K562 (cell line): ENCODE results near the gene SLC25A42. TPM values are rescaled to one million over a fixed set of nuclear protein-coding genes. Genes with fewer than 3 reads are reported as not detected.

Experiments
- BACH1 ChIP-seq: fragments of 200-800 bp; sonication (Bioruptor generic); IDR thresholded peaks from 2 replicates; pipeline ENCODE4 v1.6.1; 2016; ENCODE audit warnings: missing genetic modification characterization, missing compliant biosample characterization
- NRF1 ChIP-seq, 2 experiments: fragments of 450-650 bp; IDR thresholded peaks in 1 of 2; conservative IDR thresholded peaks in 1 of 2; 2 replicates each; pipeline ENCODE4 v1.6.1; 2014; ENCODE audit warnings: mild to moderate bottlenecking in 2 of 2
- SMAD1 ChIP-seq: fragments of 150-350 bp; IDR thresholded peaks from 2 replicates; pipeline ENCODE4 v1.6.1; 2014; ENCODE audit warnings: low read length, low read depth; ENCODE audit not compliant: partially characterized antibody
- SMARCA5 ChIP-seq: fragments of 450-650 bp; IDR thresholded peaks from 2 replicates; pipeline ENCODE4 v1.6.1; 2016
- SOX6 ChIP-seq: fragments of 450-650 bp; IDR thresholded peaks from 2 replicates; pipeline ENCODE4 v1.6.1; 2014; ENCODE audit warnings: mild to moderate bottlenecking
- TAF9B ChIP-seq: fragments of 450-650 bp; IDR thresholded peaks from 2 replicates; pipeline ENCODE4 v1.6.1; 2018; ENCODE audit warnings: mild to moderate bottlenecking; ENCODE audit not compliant: partially characterized antibody
- TEAD4 ChIP-seq, 2 experiments: sonication (generic) in 1 of 2; formaldehyde crosslinking in 1 of 2; IDR thresholded peaks; 2 replicates each; pipeline versions ENCODE4 v1.6.1 to v1.8.0; 2012 to 2022; ENCODE audit warnings: borderline replicate concordance in 1 of 2, inconsistent platforms in 1 of 2, low read length in 1 of 2, mild to moderate bottlenecking in 1 of 2, missing genetic modification reagents in 1 of 2
- XRCC5 ChIP-seq: fragments of 200-400 bp; formaldehyde crosslinking; IDR thresholded peaks from 2 replicates; pipeline ENCODE4 v1.6.1; 2017; ENCODE audit warnings: low read depth, mild to moderate bottlenecking, low read length
- ZC3H8 ChIP-seq: fragments of 450-650 bp; IDR thresholded peaks from 2 replicates; pipeline ENCODE4 v1.6.1; 2017
- ZNF12 ChIP-seq: sonication (generic); formaldehyde crosslinking; IDR thresholded peaks from 2 replicates; pipeline ENCODE4 v1.4.0; 2020; ENCODE audit warnings: mild to moderate bottlenecking, missing genetic modification reagents
- polyA plus RNA-seq, 8 experiments: library from polyadenylated mRNA; depleted of rRNA in 4 of 8; stranded (reverse) in 5 of 8; unstranded in 3 of 8; fragments of >200 nt; fragmentation: Nextera tagmentation in 2 of 8; fragmentation: Illumina TruSeq in 1 of 8; extraction: Ambion mirVana in 2 of 8; extraction: Trizol in 1 of 8; gene quantifications; 2 replicates each; pipeline versions ENCODE4 v1.2.1 to v1.2.3, GENCODE V29; 2011 to 2014; ENCODE audit warnings: inconsistent platforms in 1 of 8, missing spikeins in 1 of 8
- total RNA-seq, 7 experiments: library from RNA; depleted of rRNA in 6 of 7; stranded (reverse); fragments of >200 nt in 6 of 7; fragmentation: Illumina TruSeq in 2 of 7; extraction: Trizol in 2 of 7; gene quantifications; 2 replicates each; pipeline versions ENCODE4 v1.2.1 to v1.2.3, GENCODE V29; 2011 to 2021; ENCODE audit warnings: low replicate concordance in 1 of 7
- TF ChIP-seq, protein P1 (sequence below): fragments of 450-650 bp; IDR thresholded peaks from 2 replicates; pipeline ENCODE4 v1.6.1; 2016; ENCODE audit warnings: low read depth
- TF ChIP-seq, protein P2 (sequence below): sonication (generic); formaldehyde crosslinking; IDR thresholded peaks from 2 replicates; pipeline ENCODE4 v1.8.1; 2023; ENCODE audit warnings: missing genetic modification reagents, mild to moderate bottlenecking, borderline replicate concordance
- TF ChIP-seq, protein P3 (sequence below): fragments of 450-650 bp; formaldehyde crosslinking; IDR thresholded peaks from 2 replicates; pipeline ENCODE4 v1.4.0; 2022; ENCODE audit warnings: missing genetic modification characterization

The SLC25A42 gene
- total and polyA plus RNA-seq, 9 of the 15 experiments (the other 6 are each of a cell fraction or from before 2014, with no cell fraction given), result 0.59 to 32.2 (median 14.1) TPM

DNA sequence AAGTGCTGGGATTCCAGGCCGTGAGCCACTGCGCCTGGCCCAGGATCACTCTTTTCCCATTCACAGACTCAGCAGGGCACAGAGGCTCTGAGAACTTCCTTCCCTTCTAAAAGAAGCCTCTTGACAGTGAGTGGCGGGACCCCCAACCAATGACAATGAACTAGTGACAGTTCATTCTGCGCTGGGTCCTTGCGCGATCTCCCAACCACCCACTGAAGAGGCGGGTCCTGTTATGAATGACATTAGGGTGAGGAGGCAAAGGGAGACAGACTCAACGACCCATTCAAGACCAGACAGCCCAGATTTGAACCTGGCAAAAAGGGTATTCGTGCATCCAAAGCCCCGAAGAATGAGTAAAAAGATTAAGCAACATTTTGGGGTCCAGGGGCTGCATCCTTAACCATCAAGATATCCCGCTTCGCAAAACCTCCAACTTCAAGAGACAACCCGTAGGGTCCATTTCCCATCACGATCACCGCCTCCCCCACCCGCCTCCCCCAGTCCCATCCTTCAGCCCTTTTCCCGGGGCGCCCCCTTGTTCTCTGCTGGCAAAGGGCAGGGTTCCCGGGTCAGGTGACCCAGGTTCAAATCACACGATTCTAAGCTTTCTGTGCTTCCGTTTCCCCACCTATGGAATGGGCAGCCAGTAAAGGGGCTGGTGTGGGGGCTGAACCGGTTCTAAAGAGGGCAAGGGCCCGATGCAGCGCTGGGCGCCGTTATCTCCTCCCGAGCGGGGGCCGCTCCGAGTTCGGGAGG lies 31.2 kb upstream of the SLC25A42 start (continued):
- TF ChIP-seq, protein P1, sequence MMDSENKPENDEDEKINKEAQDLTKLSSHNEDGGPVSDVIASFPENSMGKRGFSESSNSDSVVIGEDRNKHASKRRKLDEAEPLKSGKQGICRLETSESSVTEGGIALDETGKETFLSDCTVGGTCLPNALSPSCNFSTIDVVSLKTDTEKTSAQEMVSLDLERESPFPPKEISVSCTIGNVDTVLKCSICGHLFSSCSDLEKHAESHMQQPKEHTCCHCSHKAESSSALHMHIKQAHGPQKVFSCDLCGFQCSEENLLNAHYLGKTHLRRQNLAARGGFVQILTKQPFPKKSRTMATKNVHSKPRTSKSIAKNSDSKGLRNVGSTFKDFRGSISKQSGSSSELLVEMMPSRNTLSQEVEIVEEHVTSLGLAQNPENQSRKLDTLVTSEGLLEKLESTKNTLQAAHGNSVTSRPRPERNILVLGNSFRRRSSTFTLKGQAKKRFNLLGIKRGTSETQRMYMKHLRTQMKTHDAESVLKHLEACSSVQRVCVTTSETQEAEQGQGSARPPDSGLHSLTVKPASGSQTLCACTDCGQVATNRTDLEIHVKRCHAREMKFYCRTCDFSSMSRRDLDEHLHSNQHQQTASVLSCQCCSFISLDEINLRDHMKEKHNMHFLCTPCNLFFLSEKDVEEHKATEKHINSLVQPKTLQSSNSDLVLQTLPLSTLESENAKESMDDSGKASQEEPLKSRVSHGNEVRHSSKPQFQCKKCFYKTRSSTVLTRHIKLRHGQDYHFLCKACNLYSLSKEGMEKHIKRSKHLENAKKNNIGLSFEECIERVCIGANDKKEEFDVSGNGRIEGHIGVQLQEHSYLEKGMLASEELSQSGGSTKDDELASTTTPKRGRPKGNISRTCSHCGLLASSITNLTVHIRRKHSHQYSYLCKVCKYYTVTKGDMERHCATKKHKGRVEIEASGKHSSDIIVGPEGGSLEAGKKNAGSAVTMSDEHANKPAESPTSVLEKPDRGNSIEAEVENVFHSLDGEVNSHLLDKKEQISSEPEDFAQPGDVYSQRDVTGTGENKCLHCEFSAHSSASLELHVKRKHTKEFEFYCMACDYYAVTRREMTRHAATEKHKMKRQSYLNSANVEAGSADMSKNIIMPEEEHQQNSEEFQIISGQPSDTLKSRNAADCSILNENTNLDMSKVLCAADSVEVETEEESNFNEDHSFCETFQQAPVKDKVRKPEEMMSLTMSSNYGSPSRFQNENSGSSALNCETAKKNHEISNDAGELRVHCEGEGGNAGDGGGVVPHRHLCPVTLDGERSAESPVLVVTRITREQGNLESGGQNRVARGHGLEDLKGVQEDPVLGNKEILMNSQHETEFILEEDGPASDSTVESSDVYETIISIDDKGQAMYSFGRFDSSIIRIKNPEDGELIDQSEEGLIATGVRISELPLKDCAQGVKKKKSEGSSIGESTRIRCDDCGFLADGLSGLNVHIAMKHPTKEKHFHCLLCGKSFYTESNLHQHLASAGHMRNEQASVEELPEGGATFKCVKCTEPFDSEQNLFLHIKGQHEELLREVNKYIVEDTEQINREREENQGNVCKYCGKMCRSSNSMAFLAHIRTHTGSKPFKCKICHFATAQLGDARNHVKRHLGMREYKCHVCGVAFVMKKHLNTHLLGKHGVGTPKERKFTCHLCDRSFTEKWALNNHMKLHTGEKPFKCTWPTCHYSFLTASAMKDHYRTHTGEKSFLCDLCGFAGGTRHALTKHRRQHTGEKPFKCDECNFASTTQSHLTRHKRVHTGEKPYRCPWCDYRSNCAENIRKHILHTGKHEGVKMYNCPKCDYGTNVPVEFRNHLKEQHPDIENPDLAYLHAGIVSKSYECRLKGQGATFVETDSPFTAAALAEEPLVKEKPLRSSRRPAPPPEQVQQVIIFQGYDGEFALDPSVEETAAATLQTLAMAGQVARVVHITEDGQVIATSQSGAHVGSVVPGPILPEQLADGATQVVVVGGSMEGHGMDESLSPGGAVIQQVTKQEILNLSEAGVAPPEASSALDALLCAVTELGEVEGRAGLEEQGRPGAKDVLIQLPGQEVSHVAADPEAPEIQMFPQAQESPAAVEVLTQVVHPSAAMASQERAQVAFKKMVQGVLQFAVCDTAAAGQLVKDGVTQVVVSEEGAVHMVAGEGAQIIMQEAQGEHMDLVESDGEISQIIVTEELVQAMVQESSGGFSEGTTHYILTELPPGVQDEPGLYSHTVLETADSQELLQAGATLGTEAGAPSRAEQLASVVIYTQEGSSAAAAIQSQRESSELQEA, result no peak
- no peak for TF ChIP-seq BACH1 (tag)
- TF ChIP-seq, protein P2, sequence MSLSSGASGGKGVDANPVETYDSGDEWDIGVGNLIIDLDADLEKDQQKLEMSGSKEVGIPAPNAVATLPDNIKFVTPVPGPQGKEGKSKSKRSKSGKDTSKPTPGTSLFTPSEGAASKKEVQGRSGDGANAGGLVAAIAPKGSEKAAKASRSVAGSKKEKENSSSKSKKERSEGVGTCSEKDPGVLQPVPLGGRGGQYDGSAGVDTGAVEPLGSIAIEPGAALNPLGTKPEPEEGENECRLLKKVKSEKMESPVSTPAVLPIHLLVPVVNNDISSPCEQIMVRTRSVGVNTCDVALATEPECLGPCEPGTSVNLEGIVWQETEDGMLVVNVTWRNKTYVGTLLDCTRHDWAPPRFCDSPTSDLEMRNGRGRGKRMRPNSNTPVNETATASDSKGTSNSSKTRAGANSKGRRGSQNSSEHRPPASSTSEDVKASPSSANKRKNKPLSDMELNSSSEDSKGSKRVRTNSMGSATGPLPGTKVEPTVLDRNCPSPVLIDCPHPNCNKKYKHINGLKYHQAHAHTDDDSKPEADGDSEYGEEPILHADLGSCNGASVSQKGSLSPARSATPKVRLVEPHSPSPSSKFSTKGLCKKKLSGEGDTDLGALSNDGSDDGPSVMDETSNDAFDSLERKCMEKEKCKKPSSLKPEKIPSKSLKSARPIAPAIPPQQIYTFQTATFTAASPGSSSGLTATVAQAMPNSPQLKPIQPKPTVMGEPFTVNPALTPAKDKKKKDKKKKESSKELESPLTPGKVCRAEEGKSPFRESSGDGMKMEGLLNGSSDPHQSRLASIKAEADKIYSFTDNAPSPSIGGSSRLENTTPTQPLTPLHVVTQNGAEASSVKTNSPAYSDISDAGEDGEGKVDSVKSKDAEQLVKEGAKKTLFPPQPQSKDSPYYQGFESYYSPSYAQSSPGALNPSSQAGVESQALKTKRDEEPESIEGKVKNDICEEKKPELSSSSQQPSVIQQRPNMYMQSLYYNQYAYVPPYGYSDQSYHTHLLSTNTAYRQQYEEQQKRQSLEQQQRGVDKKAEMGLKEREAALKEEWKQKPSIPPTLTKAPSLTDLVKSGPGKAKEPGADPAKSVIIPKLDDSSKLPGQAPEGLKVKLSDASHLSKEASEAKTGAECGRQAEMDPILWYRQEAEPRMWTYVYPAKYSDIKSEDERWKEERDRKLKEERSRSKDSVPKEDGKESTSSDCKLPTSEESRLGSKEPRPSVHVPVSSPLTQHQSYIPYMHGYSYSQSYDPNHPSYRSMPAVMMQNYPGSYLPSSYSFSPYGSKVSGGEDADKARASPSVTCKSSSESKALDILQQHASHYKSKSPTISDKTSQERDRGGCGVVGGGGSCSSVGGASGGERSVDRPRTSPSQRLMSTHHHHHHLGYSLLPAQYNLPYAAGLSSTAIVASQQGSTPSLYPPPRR (CRISPR knock-in tag), result no peak
- TF ChIP-seq, protein P3, sequence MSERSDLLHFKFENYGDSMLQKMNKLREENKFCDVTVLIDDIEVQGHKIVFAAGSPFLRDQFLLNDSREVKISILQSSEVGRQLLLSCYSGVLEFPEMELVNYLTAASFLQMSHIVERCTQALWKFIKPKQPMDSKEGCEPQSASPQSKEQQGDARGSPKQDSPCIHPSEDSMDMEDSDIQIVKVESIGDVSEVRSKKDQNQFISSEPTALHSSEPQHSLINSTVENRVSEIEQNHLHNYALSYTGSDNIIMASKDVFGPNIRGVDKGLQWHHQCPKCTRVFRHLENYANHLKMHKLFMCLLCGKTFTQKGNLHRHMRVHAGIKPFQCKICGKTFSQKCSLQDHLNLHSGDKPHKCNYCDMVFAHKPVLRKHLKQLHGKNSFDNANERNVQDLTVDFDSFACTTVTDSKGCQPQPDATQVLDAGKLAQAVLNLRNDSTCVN, result no peak
- no peak for TF ChIP-seq TEAD4 (IDR thresholded peaks at IDR 0.05; ENCODE audit: low read length)
- TF ChIP-seq TEAD4 (CRISPR knock-in tag; IDR thresholded peaks at IDR 0.05; ENCODE audit: borderline replicate concordance), result no peak
- TF ChIP-seq TAF9B, result no peak
- peak; percentile 85 to 87 for TF ChIP-seq NRF1 (conservative IDR thresholded peaks at IDR 0.05 in 1 of 2, IDR thresholded peaks at IDR 0.05 in 1 of 2)
- peak; percentile 43 for TF ChIP-seq SMAD1
- peak; percentile 11; the same call in 1 of the 2 replicates for TF ChIP-seq XRCC5
- TF ChIP-seq ZNF12 (CRISPR knock-in tag), result 0 out of 2 replicates have a peak, but pooled peaks have one; percentile 53
- no peak for TF ChIP-seq SOX6
- TF ChIP-seq SMARCA5, result no peak
- TF ChIP-seq ZC3H8, result no peak
